A673 (cell line): ENCODE results near the gene RHOBTB3. TPM values are rescaled to one million over a fixed set of nuclear protein-coding genes. Genes with fewer than 3 reads are reported as not detected.

Source experiments
- BruUV-seq: library from RNA; stranded (reverse); fragments of 400-500 nt; replicated peaks from 2 replicates; lab custom pipeline; 2021; lab: Mats Ljungman, UMichigan
- CTCF ChIA-PET: fragments of 300-600 bp; sonication (Branson Sonifier 250); formaldehyde crosslinking; loops from one replicate; lab custom pipeline; 2022; ENCODE audit warnings: antibody characterized with exemption; lab: Charles Lee
- POLR2A ChIA-PET: fragments of 300-600 bp; sonication (Branson Sonifier 250); formaldehyde crosslinking; loops from one replicate; lab custom pipeline; 2022; ENCODE audit warnings: antibody characterized with exemption; ENCODE audit not compliant: low non-redundant PET; lab: Charles Lee
- DNase-seq: peaks from one replicate; pipeline ENCODE4 v3.0.0-alpha.2; 2015; ENCODE audit warnings: low spot score
- H3K27ac ChIP-seq: fragments of 200-600 bp; sonication (generic); 2 replicates; pipeline ENCODE4 v1.5.1; 2016; ENCODE audit warnings: mixed run types, low read depth, mild to moderate bottlenecking, mixed read lengths, antibody characterized with exemption, low read length; ENCODE audit not compliant: poor library complexity, severe bottlenecking
- H3K27me3 ChIP-seq: fragments of 200-600 bp; sonication (generic); replicated peaks from 2 replicates; pipeline ENCODE4 v1.6.1; 2017; ENCODE audit warnings: mixed run types, low read depth, mild to moderate bottlenecking, mixed read lengths, antibody characterized with exemption, low read length; ENCODE audit not compliant: insufficient read depth, poor library complexity
- H3K36me3 ChIP-seq: fragments of 200-600 bp; sonication (generic); 2 replicates; pipeline ENCODE4 v1.6.1; 2016; ENCODE audit warnings: mixed run types, mild to moderate bottlenecking, mixed read lengths, antibody characterized with exemption, low read length; ENCODE audit not compliant: insufficient read depth, poor library complexity, severe bottlenecking
- H3K4me1 ChIP-seq: fragments of 200-600 bp; sonication (generic); 2 replicates; pipeline ENCODE4 v1.6.1; 2017; ENCODE audit warnings: mixed run types, mild to moderate bottlenecking, mixed read lengths, antibody characterized with exemption, low read length; ENCODE audit not compliant: insufficient read depth, poor library complexity, severe bottlenecking
- H3K4me3 ChIP-seq: fragments of 200-600 bp; sonication (generic); 2 replicates; pipeline ENCODE4 v1.5.1; 2016; ENCODE audit warnings: low read depth, mixed run types, mild to moderate bottlenecking, mixed read lengths, low read length; ENCODE audit not compliant: poor library complexity, severe bottlenecking
- H3K9me3 ChIP-seq: fragments of 200-600 bp; sonication (generic); 2 replicates; pipeline ENCODE4 v1.6.1; 2016; ENCODE audit warnings: mixed run types, low read depth, mild to moderate bottlenecking, mixed read lengths, antibody characterized with exemption, low read length; ENCODE audit not compliant: poor library complexity, severe bottlenecking
- EZH2 ChIP-seq: fragments of 200-600 bp; sonication (generic); IDR thresholded peaks from 2 replicates; pipeline ENCODE4 v1.6.1; 2017; ENCODE audit warnings: borderline replicate concordance, low read depth, mild to moderate bottlenecking, mixed read lengths, antibody characterized with exemption, low read length; ENCODE audit not compliant: poor library complexity, severe bottlenecking
- intact Hi-C: fragments of 100-400 bp; cut with micrococcal nuclease; formaldehyde crosslinking; loops from one replicate; pipeline ENCODE4 v1.10.0; 2022; ENCODE audit not compliant: unreplicated experiment
- total RNA-seq: library from RNA; stranded (reverse); gene quantifications from 2 replicates; pipeline ENCODE4 v1.2.3, GENCODE V29; 2021
- TF ChIP-seq, protein P1 (sequence below): fragments of 300-800, 200-600 bp; sonication (generic); conservative IDR thresholded peaks from 2 replicates; pipeline ENCODE4 v1.5.1; 2017; ENCODE audit warnings: low read depth, mild to moderate bottlenecking, antibody characterized with exemption, low read length, moderate library complexity, mixed read lengths

Gene RHOBTB3
- total RNA-seq, 1 experiment from 2014 or later: 29.6 TPM

DNA sequence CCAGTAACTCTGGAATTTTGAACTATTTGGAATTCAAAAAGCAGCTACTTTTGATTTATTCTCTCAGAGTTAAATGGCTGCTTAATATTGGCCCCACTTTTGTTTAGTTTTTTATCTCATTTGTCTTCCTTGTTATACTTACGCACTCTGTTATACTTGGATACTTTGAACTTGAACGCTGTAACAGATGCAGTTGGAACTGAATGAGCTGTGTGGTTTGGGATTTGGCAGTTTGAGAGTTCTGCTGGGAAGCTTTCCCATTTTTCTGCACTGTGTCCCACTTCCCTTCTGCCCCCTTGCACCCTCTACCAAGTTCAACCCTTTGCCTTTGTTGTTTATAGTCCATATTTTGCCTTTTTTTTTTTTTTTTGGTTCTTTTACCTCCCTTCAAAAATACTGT lies 3.8 kb downstream of the RHOBTB3 start:
- Histone ChIP-seq H3K36me3 (peaks cover 6% of the 10 kb centered on the region), H3K27ac (no peak overlapping the region), H3K4me1 (peaks cover 6% of the 10 kb centered on the region), H3K9me3 (no peaks in the 10 kb centered on the region), H3K27me3 (no peaks in the 10 kb centered on the region), H3K4me3 (no peak overlapping the region)
- no peak for DNase-seq
- BruUV-seq: no TSS peak
- ChIA-PET CTCF (no interaction called here), POLR2A (no interaction called here)
- intact Hi-C loops: loop anchor here (5.0 kb wide), 1 partner anchor 88 kb away; the partner anchor contains the start of gene RFESD
- no peak for TF ChIP-seq EZH2
- TF ChIP-seq, protein P1, sequence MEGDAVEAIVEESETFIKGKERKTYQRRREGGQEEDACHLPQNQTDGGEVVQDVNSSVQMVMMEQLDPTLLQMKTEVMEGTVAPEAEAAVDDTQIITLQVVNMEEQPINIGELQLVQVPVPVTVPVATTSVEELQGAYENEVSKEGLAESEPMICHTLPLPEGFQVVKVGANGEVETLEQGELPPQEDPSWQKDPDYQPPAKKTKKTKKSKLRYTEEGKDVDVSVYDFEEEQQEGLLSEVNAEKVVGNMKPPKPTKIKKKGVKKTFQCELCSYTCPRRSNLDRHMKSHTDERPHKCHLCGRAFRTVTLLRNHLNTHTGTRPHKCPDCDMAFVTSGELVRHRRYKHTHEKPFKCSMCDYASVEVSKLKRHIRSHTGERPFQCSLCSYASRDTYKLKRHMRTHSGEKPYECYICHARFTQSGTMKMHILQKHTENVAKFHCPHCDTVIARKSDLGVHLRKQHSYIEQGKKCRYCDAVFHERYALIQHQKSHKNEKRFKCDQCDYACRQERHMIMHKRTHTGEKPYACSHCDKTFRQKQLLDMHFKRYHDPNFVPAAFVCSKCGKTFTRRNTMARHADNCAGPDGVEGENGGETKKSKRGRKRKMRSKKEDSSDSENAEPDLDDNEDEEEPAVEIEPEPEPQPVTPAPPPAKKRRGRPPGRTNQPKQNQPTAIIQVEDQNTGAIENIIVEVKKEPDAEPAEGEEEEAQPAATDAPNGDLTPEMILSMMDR: no peak

DNA sequence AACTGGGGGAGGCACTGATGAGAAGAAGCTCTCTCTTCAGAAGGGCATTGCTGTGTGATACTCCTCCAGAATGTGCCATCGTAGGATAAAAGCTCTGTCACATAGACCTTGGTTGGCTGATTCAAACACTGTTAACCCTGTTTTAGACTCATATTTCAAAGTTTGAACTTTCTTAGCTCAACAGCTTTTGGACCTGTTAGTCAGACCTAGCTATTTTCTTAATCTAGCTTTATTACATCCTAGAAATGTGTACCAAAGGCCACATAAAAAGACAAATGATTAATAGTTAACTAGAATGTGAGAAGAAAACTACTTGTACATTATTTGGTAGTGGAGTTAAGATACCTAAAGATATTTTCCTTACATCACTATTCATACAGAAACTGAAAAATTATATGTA lies 4.3 kb downstream of the RHOBTB3 start:
- POLR2A ChIA-PET: no interaction called here
- Histone ChIP-seq H3K36me3 (peaks cover 6% of the 10 kb centered on the region), H3K27ac (no peak overlapping the region), H3K9me3 (no peaks in the 10 kb centered on the region), H3K4me1 (peaks cover 6% of the 10 kb centered on the region), H3K27me3 (no peaks in the 10 kb centered on the region), H3K4me3 (no peak overlapping the region)
- no TSS peak for BruUV-seq
- DNase-seq: no peak
- intact Hi-C loops: no loop called here
- TF ChIP-seq, protein P1: no peak
- no peak for TF ChIP-seq EZH2
- CTCF ChIA-PET: no interaction called here

DNA sequence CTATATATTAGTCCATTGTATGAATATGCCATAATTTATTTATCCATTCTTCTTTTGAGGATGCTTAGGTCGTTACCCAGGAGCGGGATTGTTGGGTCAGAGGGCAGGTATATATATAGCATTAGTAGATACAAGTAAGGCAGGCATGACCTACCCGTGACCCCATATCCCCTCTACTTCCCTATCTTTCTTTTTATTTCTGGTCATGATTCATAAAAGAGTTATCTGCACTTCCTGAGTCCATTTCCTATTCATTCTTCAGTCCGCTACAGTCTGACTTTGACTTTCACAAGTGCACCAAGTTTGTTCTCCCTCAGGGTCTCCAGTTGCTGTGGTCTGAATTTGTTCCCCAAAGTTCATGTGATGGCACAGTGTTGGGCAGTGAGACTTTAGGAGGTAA lies 6.9 kb downstream of the RHOBTB3 start:
- peaks cover 6% of the 10 kb centered on the region for H3K36me3 ChIP-seq
- no TSS peak for BruUV-seq
- no peak for DNase-seq
- TF ChIP-seq EZH2: no peak
- TF ChIP-seq, protein P1: no peak
- H3K27me3 ChIP-seq: no peaks in the 10 kb centered on the region
- intact Hi-C loops: no loop called here
- ChIA-PET POLR2A (no interaction called here), CTCF (no interaction called here)
- peaks cover 3% of the 10 kb centered on the region for H3K4me1 ChIP-seq
- H3K4me3 ChIP-seq: no peak overlapping the region
- no peak overlapping the region for H3K27ac ChIP-seq
- H3K9me3 ChIP-seq: no peaks in the 10 kb centered on the region
